Gastrocnemius medialis (tissue), 4 donors: ENCODE results near the gene MAPK8IP1. TPM values are rescaled to one million over a fixed set of nuclear protein-coding genes. Genes with fewer than 3 reads are reported as not detected.
"Not testable (repeated sequence)": the region's sequence is repeated elsewhere in the genome, so short reads cannot be mapped to it uniquely, and the experiment has no call there.

ENCODE experiments used
- ATAC-seq, 2 donors: fragments of 150-250 bp; one replicate each; pipeline ENCODE4 v1.9.1; 2016
- DNase-seq, 2 donors: peaks; one replicate each; pipeline ENCODE4 v3.0.0-alpha.2; 2019
- H3K27ac ChIP-seq, 4 donors: fragments of 200-600 bp; sonication (generic); 1 replicate in 1 of 4; 2 replicates in 3 of 4; pipeline ENCODE4 v1.5.1; 2016 to 2018; ENCODE audit warnings: mild to moderate bottlenecking in 2 of 4, moderate library complexity in 1 of 4
- H3K27me3 ChIP-seq, 3 donors: fragments of 200-600 bp; sonication (generic) in 2 of 3; 1 replicate in 1 of 3; 2 replicates in 2 of 3; pipeline versions ENCODE4 v1.5.1 to v1.6.0; 2016 to 2019; ENCODE audit warnings: mild to moderate bottlenecking in 1 of 3, moderate library complexity in 1 of 3
- H3K36me3 ChIP-seq, 2 donors: fragments of 200-600 bp; sonication (generic) in 1 of 2; one replicate each; pipeline ENCODE4 v1.5.1; 2017 to 2018
- H3K4me1 ChIP-seq, 2 donors: fragments of 200-600 bp; sonication (generic) in 1 of 2; one replicate each; pipeline ENCODE4 v1.5.1; 2016 to 2017; ENCODE audit warnings: mild to moderate bottlenecking in 2 of 2
- H3K4me3 ChIP-seq, 4 donors: fragments of 200-600 bp; sonication (generic) in 3 of 4; 1 replicate in 1 of 4; 2 replicates in 3 of 4; pipeline ENCODE4 v1.5.1; 2016 to 2019; ENCODE audit warnings: mild to moderate bottlenecking in 2 of 4
- H3K9me3 ChIP-seq, 3 donors: fragments of 200-600 bp; sonication (generic) in 2 of 3; 1 replicate in 1 of 3; 2 replicates in 2 of 3; pipeline ENCODE4 v1.5.1; 2016 to 2019
- CTCF ChIP-seq, 5 experiments: fragments of 450-650 bp in 3 of 5; fragments of 200-600 bp in 2 of 5; sonication (generic) in 2 of 5; IDR thresholded peaks in 4 of 5; conservative IDR thresholded peaks in 1 of 5; 1 replicate in 4 of 5; 2 replicates in 1 of 5; pipeline ENCODE4 v1.5.1; 2016 to 2019; ENCODE audit warnings: antibody characterized with exemption in 5 of 5, mild to moderate bottlenecking in 3 of 5, moderate library complexity in 3 of 5
- POLR2A ChIP-seq, 2 donors: fragments of 450-650 bp; IDR thresholded peaks; one replicate each; pipeline ENCODE4 v1.6.1; 2017; ENCODE audit warnings: antibody characterized with exemption in 2 of 2, mild to moderate bottlenecking in 2 of 2, moderate library complexity in 2 of 2
- in situ Hi-C, 4 donors: fragments of 200-750 bp; cut with MboI; loops; one replicate each; pipeline versions ENCODE4 v1.15.0 to v1.8.0; 2017; ENCODE audit warnings: low sequenced_read_pairs in 4 of 4
- intact Hi-C: fragments of 100-400 bp; cut with DNase I; formaldehyde crosslinking; loops from one replicate; pipeline ENCODE4 v1.15.1; 2023; ENCODE audit warnings: low total_unique reads
- total RNA-seq, 4 donors: library from RNA; depleted of rRNA; stranded (reverse); fragments of >200 nt; gene quantifications; one replicate each; pipeline versions ENCODE4 v1.1.0 to v1.2.3, GENCODE V29; 2016

The MAPK8IP1 gene
- 1 to 10 TPM; 1.4 to 4.0 (median 1.9) TPM for total RNA-seq

- no peaks in the 10 kb centered on the region for H3K27me3 ChIP-seq
- H3K4me1 ChIP-seq: peaks cover 5 to 8% of the 10 kb centered on the region in 2 donors
- peaks cover 0 to 19% of the 10 kb centered on the region in 2 donors for H3K36me3 ChIP-seq
- peak within 1 kb of the TSS; percentile 25 to 52 (median 51) for H3K4me3 ChIP-seq
- peak; percentile 67 to 70 for ATAC-seq
- in situ Hi-C loops: no loop called here
- peak in 1 of 2 donors; percentile 35 for DNase-seq
- H3K9me3 ChIP-seq: no peaks in the 10 kb centered on the region
- no peak for TF ChIP-seq CTCF (IDR thresholded peaks at IDR 0.05 in 4 of 5, conservative IDR thresholded peaks at IDR 0.05 in 1 of 5)
- TF ChIP-seq POLR2A (IDR thresholded peaks at IDR 0.05): no peak
- no peak within 1 kb of the TSS for H3K27ac ChIP-seq
- intact Hi-C loops: no loop called here
These were observed at the start of gene MAPK8IP1 for GRCh38 chr11:45885274-45885920. MAPK8IP1 (plus strand) TSS chr11:45885651; CDS start chr11:45885821, 170 bp downstream.

DNA sequence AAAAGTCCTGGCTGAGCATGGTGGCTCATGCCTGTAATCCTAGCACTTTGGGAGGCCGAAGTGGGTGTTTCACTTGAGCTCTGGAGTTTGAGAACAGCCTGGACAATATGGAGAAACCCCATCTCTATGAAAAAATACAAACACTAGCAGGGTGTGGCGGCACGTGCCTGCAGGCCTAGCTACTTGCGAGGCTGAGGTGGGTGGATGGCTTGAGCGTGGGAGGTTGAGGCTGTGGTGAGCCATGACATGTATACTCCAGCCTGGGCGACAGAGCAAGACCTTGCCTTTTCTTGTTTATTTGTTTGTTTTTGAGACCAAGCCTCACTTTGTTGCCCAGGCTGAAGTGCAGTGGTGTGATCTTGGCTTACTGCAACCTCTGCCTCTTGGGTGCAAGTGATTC is 46.2 kb upstream of the MAPK8IP1 start:
- Histone ChIP-seq H3K4me1 (peaks cover 5 to 6% of the 10 kb centered on the region in 2 donors), H3K36me3 (no peaks in the 10 kb centered on the region), H3K4me3 (no peak overlapping the region), H3K27me3 (no peaks in the 10 kb centered on the region), H3K9me3 (no peaks in the 10 kb centered on the region), H3K27ac (no peak overlapping the region)
- DNase-seq (no peak), ATAC-seq (no peak)
- in situ Hi-C loops: no loop called here
- TF ChIP-seq CTCF (IDR thresholded peaks at IDR 0.05 in 4 of 5, conservative IDR thresholded peaks at IDR 0.05 in 1 of 5) (no peak), POLR2A (IDR thresholded peaks at IDR 0.05) (no peak)
- intact Hi-C loops: no loop called here

DNA sequence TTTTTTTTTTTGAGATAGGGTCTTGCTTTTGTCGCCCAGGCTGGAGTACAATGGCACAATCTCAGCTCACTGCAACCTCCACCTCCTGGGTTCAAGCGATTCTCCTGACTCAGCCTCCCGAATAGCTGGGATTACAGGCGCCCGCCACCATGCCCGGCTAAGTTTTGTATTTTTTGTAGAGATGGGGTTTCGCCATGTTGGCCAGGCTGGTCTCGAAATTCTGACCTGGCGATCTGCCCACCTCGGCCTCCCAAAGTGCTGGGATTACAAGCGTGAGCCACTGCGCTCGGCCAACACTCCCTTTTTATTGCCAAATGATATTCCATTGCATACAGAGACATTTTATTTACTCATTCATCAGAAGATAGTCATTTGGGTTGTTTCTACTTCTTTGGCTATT is 45.2 kb upstream of the MAPK8IP1 start:
- H3K4me1 ChIP-seq, H3K27me3 ChIP-seq, ATAC-seq, H3K9me3 ChIP-seq, H3K4me3 ChIP-seq, DNase-seq, H3K36me3 ChIP-seq, H3K27ac ChIP-seq: not testable (repeated sequence)
- intact Hi-C loops (loop anchor here (5.0 to 10.0 kb wide), 2 partner anchors 165 to 1278 kb away; no protein-coding TSS in a partner anchor), in situ Hi-C loops (loop anchor here in 1 of 4 donors (10.0 kb wide), 1 partner anchor 75 kb away; the partner anchor contains the start of gene PEX16)

DNA sequence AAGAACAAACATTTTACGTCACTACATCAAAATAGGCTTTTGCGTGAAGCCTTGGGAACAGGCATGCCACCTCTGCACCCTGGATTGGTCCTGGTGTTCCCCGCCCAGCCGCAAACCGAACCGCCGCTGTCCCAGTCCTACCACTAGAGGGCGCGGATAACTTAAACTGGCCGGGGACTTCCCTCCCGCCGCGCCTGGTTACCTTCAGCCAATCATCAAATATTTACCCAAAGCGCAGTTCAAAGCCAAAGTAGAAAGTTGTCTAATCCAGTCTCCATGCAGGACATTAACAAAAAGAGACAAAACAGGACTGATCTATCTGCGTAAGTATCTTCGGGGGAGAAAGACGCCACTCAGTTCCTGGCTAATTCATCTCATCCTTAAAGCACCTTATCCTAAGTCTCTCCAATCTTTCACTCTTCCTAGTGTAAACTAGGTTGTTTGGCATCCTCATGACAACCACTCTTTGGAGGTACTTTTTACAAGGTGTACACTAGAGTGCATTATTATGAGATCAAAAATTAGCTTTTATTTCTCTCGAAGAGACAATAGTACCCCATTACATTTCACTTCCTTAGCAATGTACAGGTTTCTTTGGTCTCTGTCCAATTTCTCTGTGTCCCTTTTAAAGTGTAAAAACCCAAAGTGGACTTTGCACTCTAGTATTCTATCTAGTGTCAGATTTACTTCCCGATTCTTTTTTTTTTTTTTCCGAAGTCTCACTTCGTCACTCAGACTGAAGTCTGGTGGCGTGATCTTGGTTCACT is 42.1 kb upstream of the MAPK8IP1 start:
- Histone ChIP-seq H3K27ac (peak overlapping the region; percentile 4 to 58 (median 30)), H3K36me3 (no peaks in the 10 kb centered on the region), H3K27me3 (no peaks in the 10 kb centered on the region), H3K4me1 (peaks cover 15 to 16% of the 10 kb centered on the region in 2 donors), H3K9me3 (no peaks in the 10 kb centered on the region), H3K4me3 (peak overlapping the region in 2 of 4 donors; percentile 3 to 19)
- ATAC-seq (peak; percentile 30 to 34), DNase-seq (peak; percentile 74 to 86)
- TF ChIP-seq CTCF (IDR thresholded peaks at IDR 0.05 in 4 of 5, conservative IDR thresholded peaks at IDR 0.05 in 1 of 5) (peak; percentile 68 to 95 (median 92)), POLR2A (IDR thresholded peaks at IDR 0.05) (no peak)
- in situ Hi-C loops: loop anchor here in 1 of 4 donors (10.0 kb wide), 1 partner anchor 71 kb away; the partner anchor contains the start of gene PEX16
- intact Hi-C loops: loop anchor here (1.0 to 10.0 kb wide), 4 partner anchors 38 to 1281 kb away; partner anchors contain the start of gene SLC35C1
